ENCODE measurements around the gene RNF19B. TPM values are rescaled to one million over a fixed set of nuclear protein-coding genes. Genes with fewer than 3 reads are reported as not detected.
A peak's percentile ranks its signal among the peaks of the same experiment; 100 is the strongest.
"Not testable (repeated sequence)": the region's sequence is repeated elsewhere in the genome, so short reads cannot be mapped to it uniquely, and the experiment has no call there.

Gene RNF19B
- total and polyA plus RNA-seq, 7 donors: 10.4 to 32.5 (median 18.8) TPM

DNA sequence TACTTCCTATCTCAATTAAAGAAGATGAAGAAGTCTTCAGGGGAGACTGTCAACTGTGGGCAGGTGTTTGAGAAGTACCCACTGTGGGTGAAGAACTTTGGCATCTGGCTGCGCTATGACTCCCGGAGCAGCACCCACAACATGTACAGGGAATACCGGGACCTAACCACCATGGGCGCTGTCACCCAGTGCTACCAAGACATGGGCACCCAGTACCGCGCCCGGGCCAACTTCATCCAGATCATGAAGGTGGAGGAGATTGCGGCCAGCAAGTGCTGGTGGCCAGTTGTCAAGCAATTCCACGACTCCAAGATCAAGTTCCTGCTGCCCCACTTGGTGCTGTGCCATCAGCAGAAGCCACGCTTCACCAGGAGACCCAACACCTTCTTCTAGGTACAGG is 15.5 kb upstream of the RNF19B start:
- TF ChIP-seq, protein P1, sequence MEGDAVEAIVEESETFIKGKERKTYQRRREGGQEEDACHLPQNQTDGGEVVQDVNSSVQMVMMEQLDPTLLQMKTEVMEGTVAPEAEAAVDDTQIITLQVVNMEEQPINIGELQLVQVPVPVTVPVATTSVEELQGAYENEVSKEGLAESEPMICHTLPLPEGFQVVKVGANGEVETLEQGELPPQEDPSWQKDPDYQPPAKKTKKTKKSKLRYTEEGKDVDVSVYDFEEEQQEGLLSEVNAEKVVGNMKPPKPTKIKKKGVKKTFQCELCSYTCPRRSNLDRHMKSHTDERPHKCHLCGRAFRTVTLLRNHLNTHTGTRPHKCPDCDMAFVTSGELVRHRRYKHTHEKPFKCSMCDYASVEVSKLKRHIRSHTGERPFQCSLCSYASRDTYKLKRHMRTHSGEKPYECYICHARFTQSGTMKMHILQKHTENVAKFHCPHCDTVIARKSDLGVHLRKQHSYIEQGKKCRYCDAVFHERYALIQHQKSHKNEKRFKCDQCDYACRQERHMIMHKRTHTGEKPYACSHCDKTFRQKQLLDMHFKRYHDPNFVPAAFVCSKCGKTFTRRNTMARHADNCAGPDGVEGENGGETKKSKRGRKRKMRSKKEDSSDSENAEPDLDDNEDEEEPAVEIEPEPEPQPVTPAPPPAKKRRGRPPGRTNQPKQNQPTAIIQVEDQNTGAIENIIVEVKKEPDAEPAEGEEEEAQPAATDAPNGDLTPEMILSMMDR (IDR thresholded peaks at IDR 0.05): no peak
- DNase-seq (no peak), ATAC-seq (no peak)
- H3K9me3 ChIP-seq: no peaks in the 10 kb centered on the region
- no peaks in the 10 kb centered on the region for H3K27me3 ChIP-seq (ENCODE audit: insufficient read depth in 3 of 3, low read length in 2 of 3)
- no peaks in the 10 kb centered on the region for H3K36me3 ChIP-seq (ENCODE audit: insufficient read depth in 1 of 2, low read depth in 1 of 2)
- no peak overlapping the region for H3K4me3 ChIP-seq
- H3K4me1 ChIP-seq: no peaks in the 10 kb centered on the region
- intact Hi-C loops (cut with DNase I): no loop called here
- no peak overlapping the region for H3K27ac ChIP-seq
- WGBS, 3 donors: 79 to 93% (median 86%) methylated on average over 10 of the region's 10 CpGs

DNA sequence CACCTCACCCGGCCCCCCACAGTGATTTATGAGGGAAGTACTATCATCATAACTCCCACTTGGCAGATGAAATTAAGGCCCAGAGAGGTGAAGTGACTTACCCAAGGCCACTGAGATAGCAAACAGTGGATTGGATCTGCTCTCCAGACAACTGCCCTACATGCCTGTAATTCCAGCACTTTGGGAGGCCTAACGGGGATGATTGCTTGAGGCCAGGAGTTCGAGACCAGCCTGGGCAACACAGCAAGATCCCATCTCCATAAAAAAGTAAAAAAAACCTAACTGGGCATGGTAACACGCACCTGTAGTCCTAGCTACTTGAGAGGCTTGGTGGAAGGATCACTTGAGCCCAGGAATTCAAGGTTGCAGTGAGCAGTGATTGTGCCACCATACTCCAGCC is 14.2 kb upstream of the RNF19B start:
- H3K4me1 ChIP-seq: no peaks in the 10 kb centered on the region
- no peak overlapping the region for H3K4me3 ChIP-seq
- no peak overlapping the region for H3K27ac ChIP-seq
- DNase-seq: no peak
- TF ChIP-seq, protein P1 (IDR thresholded peaks at IDR 0.05): no peak
- ATAC-seq: no peak
- H3K27me3 ChIP-seq (ENCODE audit: insufficient read depth in 3 of 3, low read length in 2 of 3): no peaks in the 10 kb centered on the region
- H3K36me3 ChIP-seq (ENCODE audit: insufficient read depth in 1 of 2, low read depth in 1 of 2): no peaks in the 10 kb centered on the region
- H3K9me3 ChIP-seq: no peaks in the 10 kb centered on the region
- 87 to 96% (median 88%) methylated on average over 4 of the region's 4 CpGs for WGBS, 3 donors
- intact Hi-C loops (cut with DNase I): no loop called here

DNA sequence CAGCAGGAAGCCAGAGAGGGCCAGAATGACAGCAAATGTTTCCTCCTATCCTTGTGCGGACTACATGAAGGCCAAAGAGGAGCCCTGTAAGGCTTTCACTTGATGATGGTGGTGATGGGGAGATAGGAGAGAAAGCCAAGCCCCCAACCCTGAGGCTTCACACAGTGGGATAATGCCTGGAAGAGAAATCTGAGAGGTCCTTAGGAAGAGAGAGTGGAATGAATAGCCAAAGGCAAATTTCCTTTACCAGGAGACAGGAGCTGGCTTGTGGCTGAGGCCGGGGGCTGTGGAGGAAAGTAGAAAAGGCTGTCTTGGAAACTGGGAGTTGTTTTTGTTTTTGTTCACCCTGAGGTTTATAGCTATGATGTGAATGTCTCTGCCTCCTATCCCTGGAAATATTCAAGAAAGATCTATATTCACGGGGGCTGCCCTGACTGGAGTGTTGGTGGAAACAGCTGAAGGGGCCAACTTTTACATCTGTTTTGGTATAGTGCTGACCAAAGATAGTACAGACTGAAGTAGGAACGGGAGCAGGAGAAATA is 13.0 kb upstream of the RNF19B start:
- Histone ChIP-seq H3K27me3 (ENCODE audit: insufficient read depth in 3 of 3, low read length in 2 of 3) (no peaks in the 10 kb centered on the region), H3K9me3 (no peaks in the 10 kb centered on the region), H3K27ac (no peak overlapping the region), H3K4me3 (no peak overlapping the region), H3K36me3 (ENCODE audit: insufficient read depth in 1 of 2, low read depth in 1 of 2) (no peaks in the 10 kb centered on the region), H3K4me1 (no peaks in the 10 kb centered on the region)
- intact Hi-C loops (cut with DNase I): no loop called here
- 53 to 58% (median 53%) methylated on average over 4 of the region's 4 CpGs for WGBS, 3 donors
- DNase-seq (no peak), ATAC-seq (no peak)
- TF ChIP-seq, protein P1 (IDR thresholded peaks at IDR 0.05): no peak

DNA sequence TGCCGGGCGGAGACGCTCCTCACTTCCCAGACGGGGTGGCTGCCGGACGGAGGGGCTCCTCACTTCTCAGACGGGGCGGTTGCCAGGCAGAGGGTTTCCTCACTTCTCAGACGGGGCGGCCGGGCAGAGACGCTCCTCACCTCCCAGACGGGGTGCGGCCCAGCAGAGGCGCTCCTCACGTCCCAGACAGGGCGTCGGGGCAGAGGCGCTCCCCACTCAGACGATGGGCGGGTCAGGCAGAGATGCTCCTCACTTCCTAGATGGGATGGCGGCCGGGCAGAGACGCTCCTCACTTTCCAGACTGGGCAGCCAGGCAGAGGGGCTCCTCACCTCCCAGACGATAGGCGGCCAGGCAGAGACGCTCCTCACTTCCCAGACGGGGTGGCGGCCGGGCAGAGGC is 10.4 kb upstream of the RNF19B start:
- ATAC-seq; DNase-seq; H3K4me1 ChIP-seq; intact Hi-C loops (cut with DNase I); H3K4me3 ChIP-seq; H3K27ac ChIP-seq; H3K36me3 ChIP-seq (ENCODE audit: insufficient read depth in 1 of 2, low read depth in 1 of 2); H3K9me3 ChIP-seq: not testable (repeated sequence)
- H3K27me3 ChIP-seq (ENCODE audit: insufficient read depth in 3 of 3, low read length in 2 of 3): peaks cover 0 to 18% (median 2%) of the 10 kb centered on the region in 3 donors
- WGBS, 3 donors: 87 to 96% (median 95%) methylated on average over 19 to 22 of the region's 30 CpGs

DNA sequence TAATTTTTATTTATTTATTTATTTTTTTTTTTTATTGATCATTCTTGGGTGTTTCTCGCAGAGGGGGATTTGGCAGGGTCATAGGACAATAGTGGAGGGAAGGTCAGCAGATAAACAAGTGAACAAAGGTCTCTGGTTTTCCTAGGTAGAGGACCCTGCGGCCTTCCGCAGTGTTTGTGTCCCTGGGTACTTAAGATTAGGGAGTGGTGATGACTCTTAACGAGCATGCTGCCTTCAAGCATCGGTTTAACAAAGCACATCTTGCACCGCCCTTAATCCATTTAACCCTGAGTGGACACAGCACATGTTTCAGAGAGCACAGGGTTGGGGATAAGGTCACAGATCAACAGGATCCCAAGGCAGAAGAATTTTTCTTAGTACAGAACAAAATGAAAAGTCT is 8.8 kb upstream of the RNF19B start:
- intact Hi-C loops (cut with DNase I); DNase-seq; H3K36me3 ChIP-seq (ENCODE audit: insufficient read depth in 1 of 2, low read depth in 1 of 2); H3K27ac ChIP-seq; H3K4me1 ChIP-seq; ATAC-seq; H3K9me3 ChIP-seq: not testable (repeated sequence)
- 14 to 50% (median 33%) methylated on average over 3 to 4 of the region's 6 CpGs for WGBS, 3 donors
- peaks cover 0 to 18% (median 2%) of the 10 kb centered on the region in 3 donors for H3K27me3 ChIP-seq (ENCODE audit: insufficient read depth in 3 of 3, low read length in 2 of 3)
- H3K4me3 ChIP-seq: peak overlapping the region; percentile 66

All from psoas muscle (tissue), 8 donors.